Upper lobe of left lung (tissue), 4 donors: ENCODE data around the gene MIGA2.

ENCODE experiments used
- EP300 ChIP-seq, 4 donors: sonication (generic); formaldehyde crosslinking; IDR thresholded peaks; one replicate each; pipeline ENCODE4 v1.5.1; 2017; ENCODE audit warnings: antibody characterized with exemption in 4 of 4, control low read depth in 2 of 4
- POLR2A ChIP-seq, 4 donors: fragments of 450-650 bp; IDR thresholded peaks; one replicate each; pipeline ENCODE4 v1.5.1; 2016 to 2017; ENCODE audit warnings: antibody characterized with exemption in 4 of 4, mild to moderate bottlenecking in 2 of 4
- POLR2AphosphoS5 ChIP-seq, 2 donors: sonication (generic); formaldehyde crosslinking; IDR thresholded peaks; one replicate each; pipeline ENCODE4 v1.5.1; 2017; ENCODE audit warnings: antibody characterized with exemption in 2 of 2
- TF ChIP-seq, protein P1 (sequence below), 6 experiments: fragments of 450-650 bp in 4 of 6; fragments of 200-600 bp in 2 of 6; sonication (generic) in 2 of 6; IDR thresholded peaks; one replicate each; pipeline ENCODE4 v1.5.1; 2016 to 2019; ENCODE audit warnings: antibody characterized with exemption in 6 of 6

DNA sequence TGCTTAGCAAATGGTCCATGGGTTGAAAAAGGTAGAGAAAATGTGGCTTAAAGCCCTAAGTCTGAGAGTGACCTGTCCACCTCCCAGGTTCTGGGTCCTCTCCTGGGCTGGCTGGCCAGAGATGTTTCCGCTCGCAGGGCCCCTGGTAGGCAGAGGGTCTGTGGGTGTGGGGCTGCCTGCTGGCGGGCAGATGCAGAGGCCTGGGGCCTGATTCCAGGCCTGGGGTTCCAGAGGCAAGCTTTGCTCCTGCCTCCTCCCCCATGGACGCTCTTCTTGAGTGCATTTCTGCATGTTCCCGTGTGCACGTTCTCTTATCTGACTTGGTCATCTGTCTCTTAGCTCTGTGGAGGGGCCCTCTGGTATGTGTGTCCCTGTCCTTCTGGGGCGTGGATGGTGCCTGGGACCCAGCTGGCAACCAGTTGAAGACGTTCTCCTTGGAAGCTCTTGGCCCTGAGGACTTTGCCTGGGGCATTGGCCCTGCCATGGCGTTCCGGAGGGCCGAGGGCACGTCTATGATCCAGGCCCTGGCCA, 3.8 kb downstream of the MIGA2 start:
- TF ChIP-seq, protein P1, sequence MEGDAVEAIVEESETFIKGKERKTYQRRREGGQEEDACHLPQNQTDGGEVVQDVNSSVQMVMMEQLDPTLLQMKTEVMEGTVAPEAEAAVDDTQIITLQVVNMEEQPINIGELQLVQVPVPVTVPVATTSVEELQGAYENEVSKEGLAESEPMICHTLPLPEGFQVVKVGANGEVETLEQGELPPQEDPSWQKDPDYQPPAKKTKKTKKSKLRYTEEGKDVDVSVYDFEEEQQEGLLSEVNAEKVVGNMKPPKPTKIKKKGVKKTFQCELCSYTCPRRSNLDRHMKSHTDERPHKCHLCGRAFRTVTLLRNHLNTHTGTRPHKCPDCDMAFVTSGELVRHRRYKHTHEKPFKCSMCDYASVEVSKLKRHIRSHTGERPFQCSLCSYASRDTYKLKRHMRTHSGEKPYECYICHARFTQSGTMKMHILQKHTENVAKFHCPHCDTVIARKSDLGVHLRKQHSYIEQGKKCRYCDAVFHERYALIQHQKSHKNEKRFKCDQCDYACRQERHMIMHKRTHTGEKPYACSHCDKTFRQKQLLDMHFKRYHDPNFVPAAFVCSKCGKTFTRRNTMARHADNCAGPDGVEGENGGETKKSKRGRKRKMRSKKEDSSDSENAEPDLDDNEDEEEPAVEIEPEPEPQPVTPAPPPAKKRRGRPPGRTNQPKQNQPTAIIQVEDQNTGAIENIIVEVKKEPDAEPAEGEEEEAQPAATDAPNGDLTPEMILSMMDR (IDR thresholded peaks at IDR 0.05) = no peak
- TF ChIP-seq POLR2AphosphoS5 (IDR thresholded peaks at IDR 0.05) = no peak
- no peak for TF ChIP-seq POLR2A (IDR thresholded peaks at IDR 0.05)
- TF ChIP-seq EP300 (IDR thresholded peaks at IDR 0.05) = no peak
